ENCODE results near the gene ADTRP. TPM values are rescaled to one million over a fixed set of nuclear protein-coding genes. Genes with fewer than 3 reads are reported as not detected.

The ADTRP gene
- total RNA-seq, 1 experiment from 2014 or later = 0.86 TPM

- BruUV-seq (replicated peaks) = no TSS peak
These were observed 33.9 kb downstream of the ADTRP start for GRCh38 chr6:11744753-11745152.

GRCh38 chr6:11744101-11744500 lies 34.5 kb downstream of the ADTRP start:
- Histone ChIP-seq H3K79me2 (ENCODE audit: insufficient read depth, low read length) (no peaks in the 10 kb centered on the region), H3K4me3 (replicated peaks in 1 of 2; ENCODE audit: low read depth in 1 of 2, low read length in 2 of 2) (no peak overlapping the region), H3K9me3 (ENCODE audit: control insufficient read depth in 1 of 2, insufficient read depth in 1 of 2, low read depth in 1 of 2, low read length in 2 of 2) (no peaks in the 10 kb centered on the region), H3K36me3 (ENCODE audit: control insufficient read depth in 1 of 2, insufficient read depth in 2 of 2, low read length in 2 of 2) (no peaks in the 10 kb centered on the region), H3K4me2 (ENCODE audit: low read length) (no peak overlapping the region), H2AFZ (ENCODE audit: low read depth, low read length, poor library complexity, severe bottlenecking) (no peak overlapping the region), H3K4me1 (ENCODE audit: control insufficient read depth in 1 of 2, insufficient read depth in 2 of 2, low read length in 2 of 2) (no peaks in the 10 kb centered on the region), H3K27me3 (ENCODE audit: insufficient read depth, low read length) (peaks cover 4% of the 10 kb centered on the region; the same call in 1 of the 2 replicates), H3K27ac (ENCODE audit: low read depth, low read length) (no peak overlapping the region), H3K9me2 (ENCODE audit: insufficient read depth) (no peaks in the 10 kb centered on the region), H4K20me1 (ENCODE audit: insufficient read depth) (no peaks in the 10 kb centered on the region), H3K9ac (ENCODE audit: low read length) (no peak overlapping the region)
- no peak for ATAC-seq
- DNase-seq (ENCODE audit: low read depth, low spot score) = no peak
- POLR2A ChIA-PET = no interaction called here
- intact Hi-C loops (cut with micrococcal nuclease) = no loop called here
- RAD21 ChIA-PET (ENCODE audit: low non-redundant PET in 1 of 2, low total read pairs in 2 of 2, uncharacterized antibody in 2 of 2, unreplicated experiment in 2 of 2) = no interaction called here
- CTCF ChIA-PET = no interaction called here
- no TSS peak for BruUV-seq (replicated peaks)
- TF ChIP-seq EZH2 (IDR thresholded peaks at IDR 0.05) = no peak
- TF ChIP-seq ZNF274 (IDR thresholded peaks at IDR 0.05; ENCODE audit: low read depth, low read length) = no peak
- TF ChIP-seq POLR2AphosphoS5 (IDR thresholded peaks at IDR 0.05; ENCODE audit: low read depth, low read length) = no peak
- TF ChIP-seq JUND (IDR thresholded peaks at IDR 0.05) = no peak
- no peak for TF ChIP-seq SIN3A (IDR thresholded peaks at IDR 0.05; ENCODE audit: low read depth)
- TF ChIP-seq EGR1 (IDR thresholded peaks at IDR 0.05; ENCODE audit: low read depth) = no peak
- TF ChIP-seq MAX (IDR thresholded peaks at IDR 0.05) = no peak
- TF ChIP-seq FOSL1 (IDR thresholded peaks at IDR 0.05; ENCODE audit: low read depth) = no peak
- no peak for TF ChIP-seq ELF1 (IDR thresholded peaks at IDR 0.05; ENCODE audit: borderline replicate concordance, low read depth)
- TF ChIP-seq ATF3 (IDR thresholded peaks at IDR 0.05) = no peak
- TF ChIP-seq TCF7L2 (IDR thresholded peaks at IDR 0.05; ENCODE audit: borderline replicate concordance, extremely low read depth, insufficient read depth, insufficient read length) = no peak
- no peak for TF ChIP-seq SRF (IDR thresholded peaks at IDR 0.05; ENCODE audit: low read depth)
- TF ChIP-seq, protein P1, sequence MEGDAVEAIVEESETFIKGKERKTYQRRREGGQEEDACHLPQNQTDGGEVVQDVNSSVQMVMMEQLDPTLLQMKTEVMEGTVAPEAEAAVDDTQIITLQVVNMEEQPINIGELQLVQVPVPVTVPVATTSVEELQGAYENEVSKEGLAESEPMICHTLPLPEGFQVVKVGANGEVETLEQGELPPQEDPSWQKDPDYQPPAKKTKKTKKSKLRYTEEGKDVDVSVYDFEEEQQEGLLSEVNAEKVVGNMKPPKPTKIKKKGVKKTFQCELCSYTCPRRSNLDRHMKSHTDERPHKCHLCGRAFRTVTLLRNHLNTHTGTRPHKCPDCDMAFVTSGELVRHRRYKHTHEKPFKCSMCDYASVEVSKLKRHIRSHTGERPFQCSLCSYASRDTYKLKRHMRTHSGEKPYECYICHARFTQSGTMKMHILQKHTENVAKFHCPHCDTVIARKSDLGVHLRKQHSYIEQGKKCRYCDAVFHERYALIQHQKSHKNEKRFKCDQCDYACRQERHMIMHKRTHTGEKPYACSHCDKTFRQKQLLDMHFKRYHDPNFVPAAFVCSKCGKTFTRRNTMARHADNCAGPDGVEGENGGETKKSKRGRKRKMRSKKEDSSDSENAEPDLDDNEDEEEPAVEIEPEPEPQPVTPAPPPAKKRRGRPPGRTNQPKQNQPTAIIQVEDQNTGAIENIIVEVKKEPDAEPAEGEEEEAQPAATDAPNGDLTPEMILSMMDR (IDR thresholded peaks at IDR 0.05 in 2 of 3, conservative IDR thresholded peaks at IDR 0.05 in 1 of 3; ENCODE audit: borderline replicate concordance in 1 of 3, insufficient read depth in 1 of 3, low read depth in 2 of 3, low read length in 2 of 3) = no peak

More at GRCh38 chr6:11744753-11745152, 33.9 kb downstream of the ADTRP start:
- ATAC-seq (no peak), DNase-seq (ENCODE audit: low read depth, low spot score) (no peak)
- intact Hi-C loops (cut with micrococcal nuclease) = no loop called here
- POLR2A ChIA-PET = no interaction called here
- Histone ChIP-seq H3K9ac (ENCODE audit: low read length) (no peak overlapping the region), H3K36me3 (ENCODE audit: control insufficient read depth in 1 of 2, insufficient read depth in 2 of 2, low read length in 2 of 2) (no peaks in the 10 kb centered on the region), H2AFZ (ENCODE audit: low read depth, low read length, poor library complexity, severe bottlenecking) (no peak overlapping the region), H3K4me3 (replicated peaks in 1 of 2; ENCODE audit: low read depth in 1 of 2, low read length in 2 of 2) (no peak overlapping the region), H3K4me2 (ENCODE audit: low read length) (no peak overlapping the region), H3K4me1 (ENCODE audit: control insufficient read depth in 1 of 2, insufficient read depth in 2 of 2, low read length in 2 of 2) (no peaks in the 10 kb centered on the region), H3K27me3 (ENCODE audit: insufficient read depth, low read length) (peaks cover 4% of the 10 kb centered on the region; the same call in 1 of the 2 replicates), H3K9me2 (ENCODE audit: insufficient read depth) (no peaks in the 10 kb centered on the region), H3K9me3 (ENCODE audit: control insufficient read depth in 1 of 2, insufficient read depth in 1 of 2, low read depth in 1 of 2, low read length in 2 of 2) (no peaks in the 10 kb centered on the region), H4K20me1 (ENCODE audit: insufficient read depth) (no peaks in the 10 kb centered on the region), H3K79me2 (ENCODE audit: insufficient read depth, low read length) (no peaks in the 10 kb centered on the region), H3K27ac (ENCODE audit: low read depth, low read length) (no peak overlapping the region)
- CTCF ChIA-PET = no interaction called here
- RAD21 ChIA-PET (ENCODE audit: low non-redundant PET in 1 of 2, low total read pairs in 2 of 2, uncharacterized antibody in 2 of 2, unreplicated experiment in 2 of 2) = no interaction called here
- TF ChIP-seq EZH2 (IDR thresholded peaks at IDR 0.05) = no peak
- TF ChIP-seq ELF1 (IDR thresholded peaks at IDR 0.05; ENCODE audit: borderline replicate concordance, low read depth) = no peak

All from HCT116 (cell line).